ENCODE results near the gene PTPRR.

The PTPRR gene

DNA sequence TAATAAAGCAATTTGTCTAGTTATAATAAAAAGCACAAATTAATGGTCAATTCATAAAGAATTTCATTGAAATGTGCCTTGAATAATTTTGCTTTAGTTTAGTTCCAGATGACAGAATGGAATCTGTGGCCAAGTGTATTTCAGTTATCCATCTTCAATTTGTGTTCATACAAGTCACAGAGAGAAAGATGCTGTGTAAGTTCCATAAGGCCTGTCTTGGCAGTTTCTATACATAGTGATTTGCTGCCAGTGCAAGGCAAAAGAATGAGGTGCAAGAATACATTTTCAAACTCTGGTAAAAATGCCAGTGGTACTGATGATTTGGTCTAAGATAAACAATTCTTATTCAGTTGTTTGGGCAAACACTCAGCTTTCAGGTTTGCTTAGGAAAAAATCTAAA is 149.0 kb downstream of the PTPRR start:
- no peaks in the 10 kb centered on the region for H3K4me1 Mint-ChIP-seq
- no peak overlapping the region for H3K27ac Mint-ChIP-seq
- H3K36me3 Mint-ChIP-seq (ENCODE audit: low read depth), result no peaks in the 10 kb centered on the region
- no peak overlapping the region for H3K4me3 Mint-ChIP-seq
- H3K9me3 Mint-ChIP-seq, result no peaks in the 10 kb centered on the region
- H3K27me3 Mint-ChIP-seq (ENCODE audit: low read depth), result no peaks in the 10 kb centered on the region
- TF ChIP-seq, protein P1, sequence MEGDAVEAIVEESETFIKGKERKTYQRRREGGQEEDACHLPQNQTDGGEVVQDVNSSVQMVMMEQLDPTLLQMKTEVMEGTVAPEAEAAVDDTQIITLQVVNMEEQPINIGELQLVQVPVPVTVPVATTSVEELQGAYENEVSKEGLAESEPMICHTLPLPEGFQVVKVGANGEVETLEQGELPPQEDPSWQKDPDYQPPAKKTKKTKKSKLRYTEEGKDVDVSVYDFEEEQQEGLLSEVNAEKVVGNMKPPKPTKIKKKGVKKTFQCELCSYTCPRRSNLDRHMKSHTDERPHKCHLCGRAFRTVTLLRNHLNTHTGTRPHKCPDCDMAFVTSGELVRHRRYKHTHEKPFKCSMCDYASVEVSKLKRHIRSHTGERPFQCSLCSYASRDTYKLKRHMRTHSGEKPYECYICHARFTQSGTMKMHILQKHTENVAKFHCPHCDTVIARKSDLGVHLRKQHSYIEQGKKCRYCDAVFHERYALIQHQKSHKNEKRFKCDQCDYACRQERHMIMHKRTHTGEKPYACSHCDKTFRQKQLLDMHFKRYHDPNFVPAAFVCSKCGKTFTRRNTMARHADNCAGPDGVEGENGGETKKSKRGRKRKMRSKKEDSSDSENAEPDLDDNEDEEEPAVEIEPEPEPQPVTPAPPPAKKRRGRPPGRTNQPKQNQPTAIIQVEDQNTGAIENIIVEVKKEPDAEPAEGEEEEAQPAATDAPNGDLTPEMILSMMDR (IDR thresholded peaks at IDR 0.05; ENCODE audit: unreplicated experiment in 3 of 3), result no peak

DNA sequence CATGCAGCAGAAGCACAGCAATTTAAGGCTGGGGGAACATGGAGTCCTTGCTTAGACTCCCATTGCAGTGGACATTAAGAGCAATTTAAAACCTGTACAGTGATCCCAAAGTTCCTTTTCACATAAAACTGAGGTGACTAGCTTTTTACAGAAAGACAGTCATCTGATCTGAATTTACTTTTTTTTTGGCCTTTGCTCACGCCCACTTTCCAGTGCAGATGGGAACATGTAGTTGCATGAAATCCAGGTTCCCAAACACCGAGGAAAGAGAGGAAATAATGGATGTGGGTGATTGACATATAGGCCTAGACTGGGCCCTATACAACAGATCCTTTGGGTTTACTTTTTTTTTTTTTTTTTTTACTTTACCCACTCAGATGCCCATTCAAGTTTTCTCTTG is 156.9 kb downstream of the PTPRR start:
- H3K36me3 Mint-ChIP-seq (ENCODE audit: low read depth), result peaks cover 6% of the 10 kb centered on the region
- H3K9me3 Mint-ChIP-seq, result peaks cover 2% of the 10 kb centered on the region
- no peaks in the 10 kb centered on the region for H3K4me1 Mint-ChIP-seq
- no peaks in the 10 kb centered on the region for H3K27me3 Mint-ChIP-seq (ENCODE audit: low read depth)
- no peak overlapping the region for H3K4me3 Mint-ChIP-seq
- H3K27ac Mint-ChIP-seq, result no peak overlapping the region
- TF ChIP-seq, protein P1 (IDR thresholded peaks at IDR 0.05; ENCODE audit: unreplicated experiment in 3 of 3), result no peak

DNA sequence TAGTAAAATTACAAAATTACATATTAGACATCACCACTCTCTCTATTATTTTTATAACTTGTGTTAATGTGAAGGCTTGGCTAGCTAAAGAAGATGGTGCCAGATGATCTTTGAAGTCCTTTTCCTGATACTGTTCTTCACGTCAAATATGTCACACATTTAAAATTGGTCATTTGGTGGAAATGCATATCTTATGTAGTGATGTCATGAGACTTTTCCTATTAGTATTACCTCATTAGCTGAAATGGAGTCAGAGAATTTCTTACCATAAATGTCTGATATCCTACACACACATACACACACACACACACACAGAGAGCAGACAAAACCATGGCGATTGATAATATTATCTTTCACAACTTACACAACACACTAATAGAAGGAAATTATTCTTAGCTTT is 158.5 kb downstream of the PTPRR start:
- Mint-ChIP-seq H3K36me3 (ENCODE audit: low read depth) (peaks cover 6% of the 10 kb centered on the region), H3K27me3 (ENCODE audit: low read depth) (no peaks in the 10 kb centered on the region), H3K9me3 (peaks cover 2% of the 10 kb centered on the region), H3K27ac (no peak overlapping the region), H3K4me1 (no peaks in the 10 kb centered on the region), H3K4me3 (no peak overlapping the region)
- TF ChIP-seq, protein P1 (IDR thresholded peaks at IDR 0.05; ENCODE audit: unreplicated experiment in 3 of 3), result no peak

DNA sequence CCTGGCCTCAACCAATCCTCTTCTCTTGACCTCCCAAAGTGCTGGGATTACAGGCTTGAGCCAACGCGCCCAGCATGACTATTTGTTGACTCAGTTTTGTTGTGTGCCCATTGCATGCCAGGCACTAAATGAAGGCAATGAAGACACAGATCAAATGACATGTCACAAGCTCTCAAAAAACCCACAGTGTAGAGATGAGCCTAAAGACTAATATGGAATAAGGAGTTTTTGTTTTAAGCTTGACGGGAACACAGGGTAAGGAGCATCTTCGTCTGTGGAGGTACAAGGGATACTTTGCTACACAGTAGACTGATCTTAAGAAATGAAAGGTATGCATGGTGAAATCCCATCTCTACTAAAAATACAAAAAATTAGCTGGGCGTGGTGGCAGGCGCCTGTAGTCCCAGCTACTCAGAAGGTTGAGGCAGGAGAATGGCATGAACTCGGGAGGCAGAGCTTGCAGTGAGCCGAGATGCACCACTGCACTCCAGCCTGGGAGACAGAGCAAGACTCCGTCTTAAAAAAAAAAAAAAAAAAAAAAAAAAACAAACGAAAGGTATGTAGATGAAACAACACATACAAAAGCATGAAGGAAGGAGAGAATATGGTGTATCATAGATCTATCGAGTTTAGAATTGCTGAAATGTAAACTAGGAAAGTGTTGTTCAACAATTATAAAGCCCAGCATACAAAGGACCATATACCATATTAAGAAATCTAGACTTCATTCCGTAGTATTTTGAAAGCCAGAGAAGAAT is 161.2 kb downstream of the PTPRR start:
- H3K36me3 Mint-ChIP-seq (ENCODE audit: low read depth), result peaks cover 4% of the 10 kb centered on the region
- TF ChIP-seq, protein P1 (IDR thresholded peaks at IDR 0.05; ENCODE audit: unreplicated experiment in 3 of 3), result no peak
- no peak overlapping the region for H3K27ac Mint-ChIP-seq
- H3K4me1 Mint-ChIP-seq, result peaks cover 13% of the 10 kb centered on the region
- H3K9me3 Mint-ChIP-seq, result peaks cover 2% of the 10 kb centered on the region
- H3K4me3 Mint-ChIP-seq, result no peak overlapping the region
- H3K27me3 Mint-ChIP-seq (ENCODE audit: low read depth), result no peaks in the 10 kb centered on the region

DNA sequence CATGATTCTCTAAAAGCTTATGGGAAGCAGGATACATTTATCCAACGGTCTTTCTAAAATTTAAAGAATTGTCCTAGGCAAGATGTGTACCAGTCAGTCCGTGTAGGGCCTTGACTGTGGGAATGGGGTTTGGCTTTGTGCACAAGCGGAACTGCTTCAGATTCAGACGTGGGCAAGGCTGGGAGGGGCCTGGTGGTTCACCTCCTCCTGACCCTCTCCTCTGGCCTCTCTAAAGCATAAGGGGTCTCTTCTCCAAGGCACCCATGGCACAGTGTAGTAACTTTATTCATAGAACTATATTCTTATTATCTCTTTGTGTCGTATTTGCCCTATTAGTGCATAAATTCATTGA is 162.1 kb downstream of the PTPRR start:
- peaks cover 20% of the 10 kb centered on the region for H3K4me1 Mint-ChIP-seq
- H3K4me3 Mint-ChIP-seq, result no peak overlapping the region
- H3K9me3 Mint-ChIP-seq, result no peaks in the 10 kb centered on the region
- TF ChIP-seq, protein P1 (IDR thresholded peaks at IDR 0.05; ENCODE audit: unreplicated experiment in 3 of 3), result no peak
- no peaks in the 10 kb centered on the region for H3K27me3 Mint-ChIP-seq (ENCODE audit: low read depth)
- H3K36me3 Mint-ChIP-seq (ENCODE audit: low read depth), result no peaks in the 10 kb centered on the region
- no peak overlapping the region for H3K27ac Mint-ChIP-seq

DNA sequence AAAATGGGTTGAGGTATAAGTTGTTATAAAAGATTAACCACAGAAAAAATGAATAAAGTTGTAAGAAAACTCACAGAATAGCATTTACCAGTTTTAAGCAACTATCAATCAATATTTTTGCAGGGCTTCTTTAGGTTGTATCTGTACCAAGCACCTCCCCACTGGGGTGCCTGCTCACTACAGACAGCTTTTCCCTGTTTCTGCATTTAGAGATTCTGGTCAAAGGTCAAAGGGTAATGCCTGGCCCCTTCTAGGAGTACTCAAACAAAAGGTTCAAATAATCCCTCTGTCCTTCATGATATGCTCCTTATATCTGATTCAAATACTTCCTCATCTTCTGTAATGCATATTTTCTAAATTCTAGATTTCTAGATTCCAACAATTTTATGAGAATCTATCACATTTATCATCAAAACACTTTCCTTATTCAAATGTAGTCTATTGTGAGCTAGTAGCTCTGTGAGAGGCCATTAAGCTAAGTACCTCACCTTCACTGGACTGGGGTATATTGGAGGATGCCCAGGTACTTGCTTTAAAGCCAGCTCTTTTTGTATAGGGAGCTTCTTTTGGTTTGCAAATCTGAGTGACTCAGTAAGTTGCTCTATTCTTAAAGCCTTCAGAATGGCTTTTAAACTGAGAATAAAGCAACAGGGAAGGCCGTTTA is 162.6 kb downstream of the PTPRR start:
- H3K4me3 Mint-ChIP-seq, result no peak overlapping the region
- H3K27ac Mint-ChIP-seq, result peak overlapping the region in 1 of 3 experiments; percentile 20
- TF ChIP-seq, protein P1 (IDR thresholded peaks at IDR 0.05; ENCODE audit: unreplicated experiment in 3 of 3), result no peak
- peaks cover 20% of the 10 kb centered on the region for H3K4me1 Mint-ChIP-seq
- H3K9me3 Mint-ChIP-seq, result no peaks in the 10 kb centered on the region
- no peaks in the 10 kb centered on the region for H3K36me3 Mint-ChIP-seq (ENCODE audit: low read depth)
- no peaks in the 10 kb centered on the region for H3K27me3 Mint-ChIP-seq (ENCODE audit: low read depth)

Measured in nephron (organoid).